A549 (cell line): ENCODE results near the gene PDGFB.

Experiments
- BHLHE40 ChIP-seq: IDR thresholded peaks from 2 replicates; pipeline ENCODE4 v1.6.1; 2012; ENCODE audit warnings: low read depth, low read length, inconsistent platforms
- EP300 ChIP-seq, 2 experiments: fragments of >200 bp; sonication (Bioruptor Twin); formaldehyde crosslinking; IDR thresholded peaks; 2 replicates in 1 of 2; 3 replicates in 1 of 2; pipeline ENCODE4 v1.6.1; 2016 to 2017
- FOXS1 ChIP-seq: fragments of 250-450 bp; sonication (Bioruptor Pico); IDR thresholded peaks from 2 replicates; pipeline ENCODE4 v1.5.0; 2020; ENCODE audit warnings: mild to moderate bottlenecking, moderate library complexity
- HMGXB4 ChIP-seq: fragments of 250-450 bp; sonication (Bioruptor Pico); IDR thresholded peaks from 2 replicates; pipeline ENCODE4 v1.5.0; 2021; ENCODE audit warnings: mild to moderate bottlenecking, moderate library complexity, borderline replicate concordance
- JUN ChIP-seq, 2 experiments: fragments of >200 bp; sonication (Bioruptor Twin); formaldehyde crosslinking; IDR thresholded peaks; 2 replicates in 1 of 2; 3 replicates in 1 of 2; pipeline ENCODE4 v1.6.1; 2016 to 2017
- MAZ ChIP-seq: fragments of 150-350 bp; IDR thresholded peaks from 2 replicates; pipeline ENCODE4 v1.6.1; 2014; ENCODE audit warnings: antibody characterized with exemption, low read depth, low read length, borderline replicate concordance
- POLR2A ChIP-seq: IDR thresholded peaks from 2 replicates; pipeline ENCODE4 v1.6.1; 2012; ENCODE audit warnings: mild to moderate bottlenecking, low read length
- RCOR1 ChIP-seq: fragments of 150-350 bp; IDR thresholded peaks from 2 replicates; pipeline ENCODE4 v1.6.1; 2014; ENCODE audit warnings: antibody characterized with exemption, low read length, low read depth
- RFX5 ChIP-seq: fragments of 450-650 bp; IDR thresholded peaks from 2 replicates; pipeline ENCODE4 v1.7.1; 2014; ENCODE audit warnings: antibody characterized with exemption, mild to moderate bottlenecking, moderate library complexity
- USF2 ChIP-seq: fragments of 450-650 bp; IDR thresholded peaks from 2 replicates; pipeline ENCODE4 v1.6.1; 2014; ENCODE audit warnings: antibody characterized with exemption
- TF ChIP-seq, protein P1 (sequence below): fragments of >200 bp; sonication (Bioruptor Twin); formaldehyde crosslinking; IDR thresholded peaks from 3 replicates; pipeline ENCODE4 v1.5.1; 2016

DNA sequence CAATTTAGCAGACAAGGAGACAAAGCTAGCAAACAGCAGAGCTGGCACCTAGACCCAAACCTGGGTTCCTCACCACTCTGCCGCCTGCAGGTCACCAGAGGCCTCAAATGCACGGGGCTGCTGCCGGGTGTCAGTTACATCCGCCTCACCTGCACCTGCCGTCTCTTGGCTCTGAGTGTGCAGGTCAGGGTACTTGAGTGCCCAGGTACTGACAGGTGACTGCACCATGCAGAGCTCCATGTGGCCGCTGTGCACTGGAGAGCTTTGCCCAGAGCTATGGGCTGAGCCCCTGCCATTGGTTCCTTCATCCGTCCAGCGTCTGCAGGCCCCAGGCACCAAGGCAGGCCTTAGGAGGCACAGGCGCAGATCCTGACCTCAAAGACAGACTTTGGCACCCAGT is 35.0 kb downstream of the PDGFB start:
- TF ChIP-seq EP300 (IDR thresholded peaks at IDR 0.05), result no peak
- TF ChIP-seq, protein P1, sequence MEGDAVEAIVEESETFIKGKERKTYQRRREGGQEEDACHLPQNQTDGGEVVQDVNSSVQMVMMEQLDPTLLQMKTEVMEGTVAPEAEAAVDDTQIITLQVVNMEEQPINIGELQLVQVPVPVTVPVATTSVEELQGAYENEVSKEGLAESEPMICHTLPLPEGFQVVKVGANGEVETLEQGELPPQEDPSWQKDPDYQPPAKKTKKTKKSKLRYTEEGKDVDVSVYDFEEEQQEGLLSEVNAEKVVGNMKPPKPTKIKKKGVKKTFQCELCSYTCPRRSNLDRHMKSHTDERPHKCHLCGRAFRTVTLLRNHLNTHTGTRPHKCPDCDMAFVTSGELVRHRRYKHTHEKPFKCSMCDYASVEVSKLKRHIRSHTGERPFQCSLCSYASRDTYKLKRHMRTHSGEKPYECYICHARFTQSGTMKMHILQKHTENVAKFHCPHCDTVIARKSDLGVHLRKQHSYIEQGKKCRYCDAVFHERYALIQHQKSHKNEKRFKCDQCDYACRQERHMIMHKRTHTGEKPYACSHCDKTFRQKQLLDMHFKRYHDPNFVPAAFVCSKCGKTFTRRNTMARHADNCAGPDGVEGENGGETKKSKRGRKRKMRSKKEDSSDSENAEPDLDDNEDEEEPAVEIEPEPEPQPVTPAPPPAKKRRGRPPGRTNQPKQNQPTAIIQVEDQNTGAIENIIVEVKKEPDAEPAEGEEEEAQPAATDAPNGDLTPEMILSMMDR, result no peak
- TF ChIP-seq BHLHE40, result no peak
- no peak for TF ChIP-seq FOXS1 (CRISPR knock-in tag)
- TF ChIP-seq POLR2A, result no peak
- TF ChIP-seq RFX5, result no peak
- no peak for TF ChIP-seq MAZ
- no peak for TF ChIP-seq RCOR1
- no peak for TF ChIP-seq USF2
- no peak for TF ChIP-seq HMGXB4
- TF ChIP-seq JUN (IDR thresholded peaks at IDR 0.05), result no peak
